HepG2 (cell line): ENCODE results near the gene FIZ1. TPM values are rescaled to one million over a fixed set of nuclear protein-coding genes. Genes with fewer than 3 reads are reported as not detected.
A peak's percentile ranks its signal among the peaks of the same experiment; 100 is the strongest.

Source experiments
- AKAP8 ChIP-seq: sonication (generic); formaldehyde crosslinking; IDR thresholded peaks from 2 replicates; pipeline ENCODE4 v1.5.1; 2020; ENCODE audit warnings: mild to moderate bottlenecking, missing genetic modification reagents
- CEBPB ChIP-seq: IDR thresholded peaks from 2 replicates; pipeline ENCODE4 v1.6.1; 2011; ENCODE audit warnings: low read depth, low read length, improper control_type of control experiment, borderline replicate concordance
- EHMT2 ChIP-seq: fragments of 200-600 bp; sonication (generic); IDR thresholded peaks from 2 replicates; pipeline ENCODE4 v1.7.0; 2017; ENCODE audit warnings: antibody characterized with exemption, low read depth, low read length, borderline replicate concordance
- FOSL1 ChIP-seq: sonication (generic); formaldehyde crosslinking; IDR thresholded peaks from 2 replicates; pipeline ENCODE4 v1.9.0; 2021; ENCODE audit warnings: missing genetic modification reagents, borderline replicate concordance
- FOSL2 ChIP-seq: sonication (generic); formaldehyde crosslinking; IDR thresholded peaks from 2 replicates; pipeline ENCODE4 v1.4.0; 2020; ENCODE audit warnings: missing genetic modification reagents
- HMGA1 ChIP-seq: sonication (generic); formaldehyde crosslinking; conservative IDR thresholded peaks from 2 replicates; pipeline ENCODE4 v1.4.0; 2020; ENCODE audit warnings: missing genetic modification reagents
- HNRNPLL ChIP-seq: fragments of 200-400 bp; formaldehyde crosslinking; IDR thresholded peaks from 2 replicates; pipeline ENCODE4 v1.6.1; 2017; ENCODE audit warnings: mild to moderate bottlenecking, low read depth, low read length; ENCODE audit not compliant: poor library complexity, severe bottlenecking
- IRX3 ChIP-seq: sonication (generic); formaldehyde crosslinking; IDR thresholded peaks from 2 replicates; pipeline ENCODE4 v1.8.1; 2023; ENCODE audit warnings: mild to moderate bottlenecking, low read depth, missing genetic modification reagents, borderline replicate concordance
- NPAS2 ChIP-seq: sonication (generic); formaldehyde crosslinking; IDR thresholded peaks from 2 replicates; pipeline ENCODE4 v1.8.0; 2022; ENCODE audit warnings: mild to moderate bottlenecking, missing genetic modification reagents, borderline replicate concordance
- PHF5A ChIP-seq: IDR thresholded peaks from one replicate; pipeline ENCODE4 v1.6.1; 2018; ENCODE audit warnings: low read depth, missing genetic modification reagents; ENCODE audit not compliant: unreplicated experiment
- ZNF180 ChIP-seq: sonication (generic); formaldehyde crosslinking; IDR thresholded peaks from 2 replicates; pipeline ENCODE4 v1.4.0; 2020; ENCODE audit warnings: low read depth, missing genetic modification reagents, borderline replicate concordance
- ZNF230 ChIP-seq: sonication (generic); formaldehyde crosslinking; IDR thresholded peaks from 2 replicates; pipeline ENCODE4 v1.4.0; 2020; ENCODE audit warnings: mild to moderate bottlenecking, missing genetic modification reagents
- ZNF263 ChIP-seq: sonication (generic); formaldehyde crosslinking; IDR thresholded peaks from 2 replicates; pipeline ENCODE4 v1.4.0; 2020; ENCODE audit warnings: missing genetic modification reagents
- polyA plus RNA-seq, 8 experiments: library from polyadenylated mRNA; depleted of rRNA in 3 of 8; stranded (reverse) in 7 of 8; unstranded in 1 of 8; fragments of >200 nt; fragmentation: Illumina TruSeq in 4 of 8; extraction: Trizol in 4 of 8; gene quantifications; 2 replicates each; pipeline versions ENCODE4 v1.2.1 to v1.2.3, GENCODE V29; 2011 to 2016; ENCODE audit warnings: low read depth in 4 of 8, missing spikeins in 1 of 8, mixed read lengths in 1 of 8; ENCODE audit not compliant: insufficient read depth in 1 of 8
- total RNA-seq, 5 experiments: library from RNA; depleted of rRNA; stranded (reverse); fragments of >200 nt; fragmentation: Illumina TruSeq; extraction: Trizol; gene quantifications; 2 replicates each; pipeline ENCODE4 v1.2.3, GENCODE V29; 2016; ENCODE audit warnings: low read depth in 1 of 5
- TF ChIP-seq, protein P1 (sequence below): sonication (generic); formaldehyde crosslinking; IDR thresholded peaks from 2 replicates; pipeline ENCODE4 v1.8.0; 2022; ENCODE audit warnings: mild to moderate bottlenecking, missing genetic modification reagents; ENCODE audit not compliant: insufficient replicate concordance
- TF ChIP-seq, protein P2 (sequence below): sonication (generic); formaldehyde crosslinking; IDR thresholded peaks from 2 replicates; pipeline ENCODE4 v1.4.0; 2020; ENCODE audit warnings: missing genetic modification reagents, borderline replicate concordance
- TF ChIP-seq, protein P3 (sequence below): sonication (generic); formaldehyde crosslinking; IDR thresholded peaks from 2 replicates; pipeline ENCODE4 v1.4.0; 2020; ENCODE audit warnings: mild to moderate bottlenecking, missing genetic modification reagents
- TF ChIP-seq, protein P4 (sequence below): sonication (generic); formaldehyde crosslinking; IDR thresholded peaks from 2 replicates; pipeline ENCODE4 v1.8.1; 2023; ENCODE audit warnings: mild to moderate bottlenecking, moderate library complexity, missing genetic modification reagents
- TF ChIP-seq, protein P5 (sequence below): sonication (generic); formaldehyde crosslinking; conservative IDR thresholded peaks from 2 replicates; pipeline ENCODE4 v1.4.0; 2020; ENCODE audit warnings: missing genetic modification reagents
- TF ChIP-seq, protein P6 (sequence below): sonication (generic); IDR thresholded peaks from 2 replicates; pipeline ENCODE4 v1.6.1; 2016; ENCODE audit warnings: low read depth, borderline replicate concordance

The FIZ1 gene
- total and polyA plus RNA-seq, 2 of the 13 experiments (the other 11 are each of a cell fraction or from before 2014, with no cell fraction given): 3.6 to 5.9 TPM

DNA sequence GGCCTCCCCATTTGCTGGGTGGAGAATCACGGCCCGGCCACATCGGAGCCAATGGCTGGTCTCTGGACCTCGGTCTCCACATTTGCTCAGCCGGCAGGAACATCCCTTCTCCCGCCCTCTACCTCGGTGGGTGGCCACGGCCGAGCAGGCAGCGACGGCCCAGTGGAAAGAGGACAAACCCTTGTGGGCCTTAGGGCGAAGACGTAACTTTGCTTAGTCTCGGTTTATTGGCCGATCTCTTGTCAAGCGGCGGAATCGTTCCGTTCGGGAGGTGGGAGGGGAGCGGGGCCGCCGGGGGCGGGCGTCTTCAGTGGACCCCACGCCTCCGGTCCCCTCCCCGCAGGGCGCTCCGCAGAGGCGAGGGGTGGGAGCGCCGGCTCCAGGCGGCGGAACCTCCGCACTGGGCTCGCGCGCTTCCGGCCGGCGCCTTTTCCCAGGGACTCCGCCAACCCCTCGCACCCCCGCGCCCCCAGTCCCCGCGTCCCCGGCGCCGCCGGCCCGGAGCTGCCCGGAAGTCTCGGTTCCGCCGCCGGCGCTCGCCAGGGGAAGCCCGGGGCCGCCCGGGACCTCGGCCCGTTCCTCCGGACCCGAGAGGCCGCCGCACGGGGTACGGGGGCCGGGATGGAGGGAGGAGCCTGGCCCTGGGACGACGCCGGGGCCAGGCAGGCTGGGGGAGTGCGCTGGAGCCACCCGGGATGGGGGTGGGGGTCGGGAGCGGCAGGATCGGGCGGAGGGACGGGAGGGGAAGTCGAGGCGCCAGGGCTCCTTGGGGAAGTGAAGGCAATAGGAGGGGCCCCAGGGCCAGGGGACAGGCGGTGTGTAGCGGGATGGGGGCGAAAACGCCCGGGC is 41.5 kb upstream of the FIZ1 start, which contains the start of gene ZNF580 (continued):
- TF ChIP-seq, protein P1, sequence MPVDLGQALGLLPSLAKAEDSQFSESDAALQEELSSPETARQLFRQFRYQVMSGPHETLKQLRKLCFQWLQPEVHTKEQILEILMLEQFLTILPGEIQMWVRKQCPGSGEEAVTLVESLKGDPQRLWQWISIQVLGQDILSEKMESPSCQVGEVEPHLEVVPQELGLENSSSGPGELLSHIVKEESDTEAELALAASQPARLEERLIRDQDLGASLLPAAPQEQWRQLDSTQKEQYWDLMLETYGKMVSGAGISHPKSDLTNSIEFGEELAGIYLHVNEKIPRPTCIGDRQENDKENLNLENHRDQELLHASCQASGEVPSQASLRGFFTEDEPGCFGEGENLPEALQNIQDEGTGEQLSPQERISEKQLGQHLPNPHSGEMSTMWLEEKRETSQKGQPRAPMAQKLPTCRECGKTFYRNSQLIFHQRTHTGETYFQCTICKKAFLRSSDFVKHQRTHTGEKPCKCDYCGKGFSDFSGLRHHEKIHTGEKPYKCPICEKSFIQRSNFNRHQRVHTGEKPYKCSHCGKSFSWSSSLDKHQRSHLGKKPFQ (CRISPR knock-in tag): no peak
- TF ChIP-seq, protein P2, sequence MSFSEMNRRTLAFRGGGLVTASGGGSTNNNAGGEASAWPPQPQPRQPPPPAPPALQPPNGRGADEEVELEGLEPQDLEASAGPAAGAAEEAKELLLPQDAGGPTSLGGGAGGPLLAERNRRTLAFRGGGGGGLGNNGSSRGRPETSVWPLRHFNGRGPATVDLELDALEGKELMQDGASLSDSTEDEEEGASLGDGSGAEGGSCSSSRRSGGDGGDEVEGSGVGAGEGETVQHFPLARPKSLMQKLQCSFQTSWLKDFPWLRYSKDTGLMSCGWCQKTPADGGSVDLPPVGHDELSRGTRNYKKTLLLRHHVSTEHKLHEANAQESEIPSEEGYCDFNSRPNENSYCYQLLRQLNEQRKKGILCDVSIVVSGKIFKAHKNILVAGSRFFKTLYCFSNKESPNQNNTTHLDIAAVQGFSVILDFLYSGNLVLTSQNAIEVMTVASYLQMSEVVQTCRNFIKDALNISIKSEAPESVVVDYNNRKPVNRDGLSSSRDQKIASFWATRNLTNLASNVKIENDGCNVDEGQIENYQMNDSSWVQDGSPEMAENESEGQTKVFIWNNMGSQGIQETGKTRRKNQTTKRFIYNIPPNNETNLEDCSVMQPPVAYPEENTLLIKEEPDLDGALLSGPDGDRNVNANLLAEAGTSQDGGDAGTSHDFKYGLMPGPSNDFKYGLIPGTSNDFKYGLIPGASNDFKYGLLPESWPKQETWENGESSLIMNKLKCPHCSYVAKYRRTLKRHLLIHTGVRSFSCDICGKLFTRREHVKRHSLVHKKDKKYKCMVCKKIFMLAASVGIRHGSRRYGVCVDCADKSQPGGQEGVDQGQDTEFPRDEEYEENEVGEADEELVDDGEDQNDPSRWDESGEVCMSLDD (CRISPR knock-in tag): no peak
- TF ChIP-seq ZNF180 (CRISPR knock-in tag) (peak; percentile 48; the same call in 1 of the 2 replicates), PHF5A (CRISPR knock-in tag) (no peak), CEBPB (no peak), ZNF263 (CRISPR knock-in tag) (0 out of 2 replicates have a peak, but pooled peaks have one; percentile 6), FOSL2 (CRISPR knock-in tag) (no peak), NPAS2 (CRISPR knock-in tag) (no peak), ZNF230 (no peak), HMGA1 (CRISPR knock-in tag) (no peak), FOSL1 (CRISPR knock-in tag) (0 out of 2 replicates have a peak, but pooled peaks have one; percentile 7), AKAP8 (CRISPR knock-in tag) (peak; percentile 99), HNRNPLL (peak; percentile 59), IRX3 (CRISPR knock-in tag) (no peak), EHMT2 (no peak)
- TF ChIP-seq, protein P3, sequence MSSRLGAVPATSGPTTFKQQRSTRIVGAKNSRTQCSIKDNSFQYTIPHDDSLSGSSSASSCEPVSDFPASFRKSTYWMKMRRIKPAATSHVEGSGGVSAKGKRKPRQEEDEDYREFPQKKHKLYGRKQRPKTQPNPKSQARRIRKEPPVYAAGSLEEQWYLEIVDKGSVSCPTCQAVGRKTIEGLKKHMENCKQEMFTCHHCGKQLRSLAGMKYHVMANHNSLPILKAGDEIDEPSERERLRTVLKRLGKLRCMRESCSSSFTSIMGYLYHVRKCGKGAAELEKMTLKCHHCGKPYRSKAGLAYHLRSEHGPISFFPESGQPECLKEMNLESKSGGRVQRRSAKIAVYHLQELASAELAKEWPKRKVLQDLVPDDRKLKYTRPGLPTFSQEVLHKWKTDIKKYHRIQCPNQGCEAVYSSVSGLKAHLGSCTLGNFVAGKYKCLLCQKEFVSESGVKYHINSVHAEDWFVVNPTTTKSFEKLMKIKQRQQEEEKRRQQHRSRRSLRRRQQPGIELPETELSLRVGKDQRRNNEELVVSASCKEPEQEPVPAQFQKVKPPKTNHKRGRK (CRISPR knock-in tag): no peak
- TF ChIP-seq, protein P4, sequence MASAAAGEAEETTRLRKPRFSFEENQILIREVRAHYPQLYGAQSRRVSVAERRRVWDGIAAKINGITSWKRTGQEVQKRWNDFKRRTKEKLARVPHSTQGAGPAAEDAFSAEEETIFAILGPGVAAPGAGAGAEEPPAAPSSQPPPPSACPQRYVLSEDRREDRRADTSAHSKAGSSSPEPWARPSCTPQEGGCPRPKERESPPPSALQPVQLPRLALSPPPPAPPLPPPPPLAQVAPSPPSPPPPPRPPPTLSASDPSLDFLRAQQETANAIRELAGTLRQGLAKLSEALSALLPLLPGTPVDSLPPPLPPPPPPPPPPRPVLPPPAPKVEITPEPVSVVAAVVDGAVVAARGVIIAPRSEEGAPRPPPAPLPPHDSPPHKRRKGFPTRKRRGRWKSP: no peak
- TF ChIP-seq, protein P5, sequence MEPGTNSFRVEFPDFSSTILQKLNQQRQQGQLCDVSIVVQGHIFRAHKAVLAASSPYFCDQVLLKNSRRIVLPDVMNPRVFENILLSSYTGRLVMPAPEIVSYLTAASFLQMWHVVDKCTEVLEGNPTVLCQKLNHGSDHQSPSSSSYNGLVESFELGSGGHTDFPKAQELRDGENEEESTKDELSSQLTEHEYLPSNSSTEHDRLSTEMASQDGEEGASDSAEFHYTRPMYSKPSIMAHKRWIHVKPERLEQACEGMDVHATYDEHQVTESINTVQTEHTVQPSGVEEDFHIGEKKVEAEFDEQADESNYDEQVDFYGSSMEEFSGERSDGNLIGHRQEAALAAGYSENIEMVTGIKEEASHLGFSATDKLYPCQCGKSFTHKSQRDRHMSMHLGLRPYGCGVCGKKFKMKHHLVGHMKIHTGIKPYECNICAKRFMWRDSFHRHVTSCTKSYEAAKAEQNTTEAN: no peak
- TF ChIP-seq, protein P6, sequence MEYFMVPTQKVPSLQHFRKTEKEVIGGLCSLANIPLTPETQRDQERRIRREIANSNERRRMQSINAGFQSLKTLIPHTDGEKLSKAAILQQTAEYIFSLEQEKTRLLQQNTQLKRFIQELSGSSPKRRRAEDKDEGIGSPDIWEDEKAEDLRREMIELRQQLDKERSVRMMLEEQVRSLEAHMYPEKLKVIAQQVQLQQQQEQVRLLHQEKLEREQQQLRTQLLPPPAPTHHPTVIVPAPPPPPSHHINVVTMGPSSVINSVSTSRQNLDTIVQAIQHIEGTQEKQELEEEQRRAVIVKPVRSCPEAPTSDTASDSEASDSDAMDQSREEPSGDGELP: no peak
